WTC11 (cell line): Measurements from ENCODE around the gene HMGCS2. TPM values are rescaled to one million over a fixed set of nuclear protein-coding genes. Genes with fewer than 3 reads are reported as not detected.

Experiments used
- ATAC-seq: fragments of 200-7000 bp; cut with Tn5 transposase; 2 replicates; pipeline ENCODE4 v1.10.0; 2021; ENCODE audit warnings: mild to moderate bottlenecking, moderate library complexity
- CTCF ChIA-PET: fragments of 300-600 bp; sonication (Branson Sonifier 250); formaldehyde crosslinking; loops from one replicate; lab custom pipeline; 2021; ENCODE audit warnings: antibody characterized with exemption; lab: Charles Lee
- POLR2A ChIA-PET: fragments of 350-600 bp; sonication (Branson Sonifier 250); formaldehyde crosslinking; loops from one replicate; lab custom pipeline; 2021; ENCODE audit warnings: antibody characterized with exemption; lab: Charles Lee
- DNase-seq: peaks from one replicate; pipeline ENCODE4 v3.0.0; 2021; ENCODE audit warnings: low spot score
- H3K27ac Mint-ChIP-seq: 2 replicates; pipeline ENCODE4 v1.8.0; 2021; ENCODE audit warnings: mixed read lengths
- H3K27me3 Mint-ChIP-seq: 2 replicates; pipeline ENCODE4 v1.8.0; 2021; ENCODE audit warnings: low read depth, mild to moderate bottlenecking, moderate library complexity, mixed read lengths
- H3K36me3 Mint-ChIP-seq: 2 replicates; pipeline ENCODE4 v1.8.0; 2021; ENCODE audit warnings: mixed read lengths
- H3K4me1 Mint-ChIP-seq: 2 replicates; pipeline ENCODE4 v1.8.0; 2022; ENCODE audit warnings: mixed read lengths
- H3K4me3 Mint-ChIP-seq: 2 replicates; pipeline ENCODE4 v1.8.0; 2021; ENCODE audit warnings: mild to moderate bottlenecking, moderate library complexity, mixed read lengths
- H3K9me3 Mint-ChIP-seq: 2 replicates; pipeline ENCODE4 v1.8.0; 2021; ENCODE audit warnings: mixed read lengths
- ATF1 ChIP-seq: sonication (generic); formaldehyde crosslinking; IDR thresholded peaks from 2 replicates; pipeline ENCODE4 v1.8.1; 2023; ENCODE audit warnings: mild to moderate bottlenecking, moderate library complexity, missing genetic modification reagents
- GTF2I ChIP-seq: fragments of 250-450 bp; sonication (Bioruptor Pico); conservative IDR thresholded peaks from 2 replicates; pipeline ENCODE4 v1.4.0; 2021; ENCODE audit warnings: mild to moderate bottlenecking
- NFATC4 ChIP-seq: fragments of 250-450 bp; sonication (Bioruptor Pico); IDR thresholded peaks from 2 replicates; pipeline ENCODE4 v1.9.0; 2021; ENCODE audit warnings: mild to moderate bottlenecking
- NR3C1 ChIP-seq: sonication (generic); formaldehyde crosslinking; conservative IDR thresholded peaks from 2 replicates; pipeline ENCODE4 v1.8.1; 2023; ENCODE audit warnings: low read depth, mild to moderate bottlenecking, missing genetic modification reagents
- PRRX2 ChIP-seq: fragments of 250-450 bp; sonication (Bioruptor Pico); IDR thresholded peaks from 2 replicates; pipeline ENCODE4 v1.8.0; 2021; ENCODE audit warnings: mild to moderate bottlenecking
- ZNF138 ChIP-seq: sonication (generic); formaldehyde crosslinking; conservative IDR thresholded peaks from 2 replicates; pipeline ENCODE4 v1.8.1; 2022; ENCODE audit warnings: mild to moderate bottlenecking, moderate library complexity, missing genetic modification reagents
- ZNF671 ChIP-seq: fragments of 250-450 bp; sonication (Bioruptor Pico); IDR thresholded peaks from 2 replicates; pipeline ENCODE4 v1.8.0; 2021; ENCODE audit warnings: mild to moderate bottlenecking
- total RNA-seq: library from RNA; stranded (reverse); gene quantifications from 3 replicates; pipeline ENCODE4 v1.2.3, GENCODE V29; 2021
- TF ChIP-seq, protein P1 (sequence below): sonication (generic); formaldehyde crosslinking; IDR thresholded peaks from 2 replicates; pipeline ENCODE4 v1.8.0; 2022; ENCODE audit warnings: mild to moderate bottlenecking, missing genetic modification reagents
- TF ChIP-seq, protein P2 (sequence below): fragments of 250-450 bp; sonication (Bioruptor Pico); IDR thresholded peaks from 2 replicates; pipeline ENCODE4 v1.9.0; 2021; ENCODE audit warnings: mild to moderate bottlenecking
- TF ChIP-seq, protein P3 (sequence below): sonication (generic); formaldehyde crosslinking; IDR thresholded peaks from 2 replicates; pipeline ENCODE4 v1.8.1; 2023; ENCODE audit warnings: mild to moderate bottlenecking, moderate library complexity, missing genetic modification reagents
- TF ChIP-seq, protein P4 (sequence below): fragments of 250-450 bp; sonication (Bioruptor Pico); IDR thresholded peaks from 2 replicates; pipeline ENCODE4 v2.1.2; 2022; ENCODE audit warnings: mild to moderate bottlenecking, moderate library complexity
- TF ChIP-seq, protein P5 (sequence below): sonication (generic); formaldehyde crosslinking; IDR thresholded peaks from 2 replicates; pipeline ENCODE4 v1.8.0; 2022; ENCODE audit warnings: mild to moderate bottlenecking, missing genetic modification reagents
- TF ChIP-seq, protein P6 (sequence below): sonication (generic); formaldehyde crosslinking; IDR thresholded peaks from 2 replicates; pipeline ENCODE4 v1.8.1; 2022; ENCODE audit warnings: mild to moderate bottlenecking, missing genetic modification reagents, moderate library complexity, borderline replicate concordance
- TF ChIP-seq, protein P7 (sequence below): sonication (generic); formaldehyde crosslinking; IDR thresholded peaks from 2 replicates; pipeline ENCODE4 v1.8.1; 2022; ENCODE audit warnings: mild to moderate bottlenecking, moderate library complexity, missing genetic modification reagents

Gene HMGCS2
- total RNA-seq, 1 experiment from 2014 or later = 0.24 TPM

DNA sequence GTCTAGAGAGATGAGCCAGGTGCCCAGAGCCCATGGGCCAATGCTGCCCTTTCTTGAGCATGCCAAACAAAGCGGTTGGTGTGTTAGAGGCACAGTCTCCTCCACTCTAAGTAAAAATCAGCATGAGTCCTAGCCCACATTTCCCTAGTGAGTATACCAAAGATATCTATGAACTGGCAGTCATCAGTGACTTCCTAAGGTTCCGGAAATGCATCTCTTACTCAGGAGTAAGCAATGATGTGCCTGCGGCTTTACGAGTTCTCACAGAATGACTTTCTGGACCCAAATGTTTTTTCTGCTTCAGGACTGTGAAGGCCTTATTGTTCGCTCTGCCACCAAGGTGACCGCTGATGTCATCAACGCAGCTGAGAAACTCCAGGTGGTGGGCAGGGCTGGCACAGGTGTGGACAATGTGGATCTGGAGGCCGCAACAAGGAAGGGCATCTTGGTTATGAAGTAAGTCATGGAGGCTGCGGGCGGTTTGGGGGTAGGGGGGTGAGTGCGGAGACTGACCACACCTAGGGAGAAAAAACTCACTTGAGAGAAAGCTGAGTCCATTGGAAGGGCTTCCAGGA lies 47.8 kb downstream of the HMGCS2 start:
- CTCF ChIA-PET = no interaction called here
- DNase-seq (no peak), ATAC-seq (no peak)
- H3K4me1 Mint-ChIP-seq = peaks cover 39% of the 10 kb centered on the region
- no peaks in the 10 kb centered on the region for H3K27me3 Mint-ChIP-seq
- no peak overlapping the region for H3K4me3 Mint-ChIP-seq
- POLR2A ChIA-PET = interaction anchor here (0.6 kb wide), 1 partner anchor 18 kb away, joined by 3 read pairs; no protein-coding TSS in a partner anchor
- TF ChIP-seq, protein P1, sequence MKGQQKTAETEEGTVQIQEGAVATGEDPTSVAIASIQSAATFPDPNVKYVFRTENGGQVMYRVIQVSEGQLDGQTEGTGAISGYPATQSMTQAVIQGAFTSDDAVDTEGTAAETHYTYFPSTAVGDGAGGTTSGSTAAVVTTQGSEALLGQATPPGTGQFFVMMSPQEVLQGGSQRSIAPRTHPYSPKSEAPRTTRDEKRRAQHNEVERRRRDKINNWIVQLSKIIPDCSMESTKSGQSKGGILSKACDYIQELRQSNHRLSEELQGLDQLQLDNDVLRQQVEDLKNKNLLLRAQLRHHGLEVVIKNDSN (CRISPR knock-in tag) = no peak
- TF ChIP-seq ZNF138 (CRISPR knock-in tag) (no peak), ZNF671 (CRISPR knock-in tag) (no peak), GTF2I (CRISPR knock-in tag) (no peak)
- TF ChIP-seq, protein P2, sequence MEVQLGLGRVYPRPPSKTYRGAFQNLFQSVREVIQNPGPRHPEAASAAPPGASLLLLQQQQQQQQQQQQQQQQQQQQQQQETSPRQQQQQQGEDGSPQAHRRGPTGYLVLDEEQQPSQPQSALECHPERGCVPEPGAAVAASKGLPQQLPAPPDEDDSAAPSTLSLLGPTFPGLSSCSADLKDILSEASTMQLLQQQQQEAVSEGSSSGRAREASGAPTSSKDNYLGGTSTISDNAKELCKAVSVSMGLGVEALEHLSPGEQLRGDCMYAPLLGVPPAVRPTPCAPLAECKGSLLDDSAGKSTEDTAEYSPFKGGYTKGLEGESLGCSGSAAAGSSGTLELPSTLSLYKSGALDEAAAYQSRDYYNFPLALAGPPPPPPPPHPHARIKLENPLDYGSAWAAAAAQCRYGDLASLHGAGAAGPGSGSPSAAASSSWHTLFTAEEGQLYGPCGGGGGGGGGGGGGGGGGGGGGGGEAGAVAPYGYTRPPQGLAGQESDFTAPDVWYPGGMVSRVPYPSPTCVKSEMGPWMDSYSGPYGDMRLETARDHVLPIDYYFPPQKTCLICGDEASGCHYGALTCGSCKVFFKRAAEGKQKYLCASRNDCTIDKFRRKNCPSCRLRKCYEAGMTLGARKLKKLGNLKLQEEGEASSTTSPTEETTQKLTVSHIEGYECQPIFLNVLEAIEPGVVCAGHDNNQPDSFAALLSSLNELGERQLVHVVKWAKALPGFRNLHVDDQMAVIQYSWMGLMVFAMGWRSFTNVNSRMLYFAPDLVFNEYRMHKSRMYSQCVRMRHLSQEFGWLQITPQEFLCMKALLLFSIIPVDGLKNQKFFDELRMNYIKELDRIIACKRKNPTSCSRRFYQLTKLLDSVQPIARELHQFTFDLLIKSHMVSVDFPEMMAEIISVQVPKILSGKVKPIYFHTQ (CRISPR knock-in tag) = no peak
- TF ChIP-seq, protein P3, sequence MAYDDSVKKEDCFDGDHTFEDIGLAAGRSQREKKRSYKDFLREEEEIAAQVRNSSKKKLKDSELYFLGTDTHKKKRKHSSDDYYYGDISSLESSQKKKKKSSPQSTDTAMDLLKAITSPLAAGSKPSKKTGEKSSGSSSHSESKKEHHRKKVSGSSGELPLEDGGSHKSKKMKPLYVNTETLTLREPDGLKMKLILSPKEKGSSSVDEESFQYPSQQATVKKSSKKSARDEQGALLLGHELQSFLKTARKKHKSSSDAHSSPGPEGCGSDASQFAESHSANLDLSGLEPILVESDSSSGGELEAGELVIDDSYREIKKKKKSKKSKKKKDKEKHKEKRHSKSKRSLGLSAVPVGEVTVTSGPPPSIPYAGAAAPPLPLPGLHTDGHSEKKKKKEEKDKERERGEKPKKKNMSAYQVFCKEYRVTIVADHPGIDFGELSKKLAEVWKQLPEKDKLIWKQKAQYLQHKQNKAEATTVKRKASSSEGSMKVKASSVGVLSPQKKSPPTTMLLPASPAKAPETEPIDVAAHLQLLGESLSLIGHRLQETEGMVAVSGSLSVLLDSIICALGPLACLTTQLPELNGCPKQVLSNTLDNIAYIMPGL (CRISPR knock-in tag) = no peak
- TF ChIP-seq, protein P4, sequence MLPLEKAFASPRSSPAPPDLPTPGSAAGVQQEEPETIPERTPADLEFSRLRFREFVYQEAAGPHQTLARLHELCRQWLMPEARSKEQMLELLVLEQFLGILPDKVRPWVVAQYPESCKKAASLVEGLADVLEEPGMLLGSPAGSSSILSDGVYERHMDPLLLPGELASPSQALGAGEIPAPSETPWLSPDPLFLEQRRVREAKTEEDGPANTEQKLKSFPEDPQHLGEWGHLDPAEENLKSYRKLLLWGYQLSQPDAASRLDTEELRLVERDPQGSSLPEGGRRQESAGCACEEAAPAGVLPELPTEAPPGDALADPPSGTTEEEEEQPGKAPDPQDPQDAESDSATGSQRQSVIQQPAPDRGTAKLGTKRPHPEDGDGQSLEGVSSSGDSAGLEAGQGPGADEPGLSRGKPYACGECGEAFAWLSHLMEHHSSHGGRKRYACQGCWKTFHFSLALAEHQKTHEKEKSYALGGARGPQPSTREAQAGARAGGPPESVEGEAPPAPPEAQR (CRISPR knock-in tag) = no peak
- TF ChIP-seq, protein P5, sequence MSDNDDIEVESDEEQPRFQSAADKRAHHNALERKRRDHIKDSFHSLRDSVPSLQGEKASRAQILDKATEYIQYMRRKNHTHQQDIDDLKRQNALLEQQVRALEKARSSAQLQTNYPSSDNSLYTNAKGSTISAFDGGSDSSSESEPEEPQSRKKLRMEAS = no peak
- TF ChIP-seq, protein P6, sequence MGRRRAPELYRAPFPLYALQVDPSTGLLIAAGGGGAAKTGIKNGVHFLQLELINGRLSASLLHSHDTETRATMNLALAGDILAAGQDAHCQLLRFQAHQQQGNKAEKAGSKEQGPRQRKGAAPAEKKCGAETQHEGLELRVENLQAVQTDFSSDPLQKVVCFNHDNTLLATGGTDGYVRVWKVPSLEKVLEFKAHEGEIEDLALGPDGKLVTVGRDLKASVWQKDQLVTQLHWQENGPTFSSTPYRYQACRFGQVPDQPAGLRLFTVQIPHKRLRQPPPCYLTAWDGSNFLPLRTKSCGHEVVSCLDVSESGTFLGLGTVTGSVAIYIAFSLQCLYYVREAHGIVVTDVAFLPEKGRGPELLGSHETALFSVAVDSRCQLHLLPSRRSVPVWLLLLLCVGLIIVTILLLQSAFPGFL (CRISPR knock-in tag) = no peak
- TF ChIP-seq, protein P7, sequence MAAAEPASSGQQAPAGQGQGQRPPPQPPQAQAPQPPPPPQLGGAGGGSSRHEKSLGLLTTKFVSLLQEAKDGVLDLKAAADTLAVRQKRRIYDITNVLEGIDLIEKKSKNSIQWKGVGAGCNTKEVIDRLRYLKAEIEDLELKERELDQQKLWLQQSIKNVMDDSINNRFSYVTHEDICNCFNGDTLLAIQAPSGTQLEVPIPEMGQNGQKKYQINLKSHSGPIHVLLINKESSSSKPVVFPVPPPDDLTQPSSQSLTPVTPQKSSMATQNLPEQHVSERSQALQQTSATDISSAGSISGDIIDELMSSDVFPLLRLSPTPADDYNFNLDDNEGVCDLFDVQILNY (CRISPR knock-in tag) = no peak
- no peaks in the 10 kb centered on the region for H3K9me3 Mint-ChIP-seq
- H3K27ac Mint-ChIP-seq = 0 out of 2 replicates have a peak overlapping the region, but pooled peaks have one; percentile 43
- H3K36me3 Mint-ChIP-seq = peaks cover 67% of the 10 kb centered on the region

DNA sequence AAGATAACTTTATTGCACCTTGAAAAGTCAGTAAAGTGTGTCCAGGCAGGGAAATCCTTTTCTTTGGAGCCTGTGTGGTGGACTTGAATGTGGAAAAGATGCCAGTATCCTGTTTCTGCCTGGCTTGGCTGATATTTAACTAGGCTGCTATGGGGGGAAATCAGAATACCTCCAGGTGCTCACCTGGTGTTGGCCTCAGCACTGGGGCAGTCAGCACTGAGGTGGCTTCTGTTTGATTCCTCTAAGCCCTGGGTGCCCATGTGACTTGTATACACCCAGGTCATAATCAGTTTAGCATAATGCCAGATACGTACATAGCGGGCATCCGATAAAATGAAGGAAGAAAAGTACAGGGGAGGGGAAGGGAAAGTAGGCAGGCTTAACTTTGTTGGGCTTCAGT lies 49.7 kb downstream of the HMGCS2 start:
- ATAC-seq = no peak
- no peak for DNase-seq
- Mint-ChIP-seq H3K9me3 (no peaks in the 10 kb centered on the region), H3K36me3 (peaks cover 49% of the 10 kb centered on the region), H3K27me3 (no peaks in the 10 kb centered on the region), H3K27ac (peak overlapping the region; percentile 34; the same call in 1 of the 2 replicates), H3K4me3 (no peak overlapping the region), H3K4me1 (peaks cover 58% of the 10 kb centered on the region)
- TF ChIP-seq ATF1 (CRISPR knock-in tag) (no peak), NR3C1 (CRISPR knock-in tag) (no peak), PRRX2 (CRISPR knock-in tag) (no peak), NFATC4 (CRISPR knock-in tag) (no peak)
- CTCF ChIA-PET = interaction anchor here (1.0 kb wide), 1 partner anchor 43 kb away, joined by 3 read pairs; no protein-coding TSS in a partner anchor
- POLR2A ChIA-PET = no interaction called here
